Fibroblast of mammary gland (primary cell): ENCODE measurements around the gene NFIC.

Source experiments
- DNase-seq: peaks from one replicate; pipeline ENCODE4 v3.0.0-alpha.2; 2010; ENCODE audit warnings: low read depth
- H3K4me3 ChIP-seq: 2 replicates; pipeline ENCODE4 v1.5.1; 2011; ENCODE audit warnings: low read depth, mild to moderate bottlenecking, low read length, moderate library complexity; ENCODE audit not compliant: control insufficient read depth
- CTCF ChIP-seq: conservative IDR thresholded peaks from 2 replicates; pipeline ENCODE4 v1.5.1; 2011; ENCODE audit warnings: low read depth, low read length, inconsistent platforms; ENCODE audit not compliant: control insufficient read depth, insufficient read depth

Gene NFIC

DNA sequence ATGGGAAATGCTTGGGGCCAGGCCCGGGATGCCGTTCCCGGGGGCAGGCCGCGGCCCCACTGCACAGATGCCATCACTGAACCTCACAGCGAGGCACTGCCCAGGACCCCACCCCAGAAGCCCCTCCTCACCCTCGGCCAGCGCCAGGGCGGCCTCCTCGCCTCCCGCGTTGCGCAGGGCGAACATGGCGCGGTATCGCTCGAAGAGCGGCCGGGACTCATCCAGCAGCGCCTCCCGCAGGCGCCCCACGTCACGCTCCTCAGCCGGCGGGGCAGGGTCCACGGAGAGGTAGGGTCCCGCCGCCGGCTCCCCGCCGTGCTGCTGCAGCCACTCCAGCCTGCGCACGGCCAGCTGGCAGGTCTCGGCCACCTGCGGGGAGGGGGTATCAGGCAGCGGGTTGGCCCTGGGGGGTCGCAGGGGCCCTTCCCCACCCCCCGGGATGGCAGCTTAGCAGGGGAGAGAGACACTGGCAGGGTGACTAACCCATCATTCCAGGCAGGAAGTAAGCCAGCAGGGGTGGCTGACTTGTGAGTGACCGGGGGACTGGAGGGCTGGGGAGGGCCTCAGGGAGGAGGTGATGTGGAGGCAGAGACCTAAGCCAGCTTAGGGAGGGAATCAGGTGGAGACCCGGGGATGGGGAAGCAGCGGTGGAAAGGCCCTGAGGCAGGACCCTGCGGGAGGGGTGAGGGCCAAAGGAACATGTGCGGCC lies 125.9 kb downstream of the NFIC start:
- no peak for DNase-seq
- no peak overlapping the region for H3K4me3 ChIP-seq
- TF ChIP-seq CTCF: no peak

DNA sequence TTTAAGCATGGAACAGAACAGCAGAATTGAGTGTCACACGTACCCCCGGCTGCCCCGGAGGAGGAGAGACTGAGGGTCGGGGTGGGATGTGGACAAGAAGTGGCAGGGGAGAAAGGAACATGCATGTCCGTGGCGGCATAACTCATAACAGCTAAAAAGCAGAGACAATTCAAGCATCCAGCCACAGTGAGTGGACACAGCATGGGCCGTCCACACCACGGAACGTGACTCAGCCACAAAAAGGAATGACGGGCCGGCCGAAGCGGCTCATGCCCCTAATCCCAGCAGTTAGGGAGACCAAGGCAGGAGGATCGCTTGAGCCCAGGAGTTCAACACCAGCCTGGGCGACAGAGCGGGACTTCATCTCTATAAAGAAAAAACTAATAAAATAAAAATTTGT lies 126.5 kb downstream of the NFIC start:
- no peak for DNase-seq
- no peak for TF ChIP-seq CTCF
- no peak overlapping the region for H3K4me3 ChIP-seq

DNA sequence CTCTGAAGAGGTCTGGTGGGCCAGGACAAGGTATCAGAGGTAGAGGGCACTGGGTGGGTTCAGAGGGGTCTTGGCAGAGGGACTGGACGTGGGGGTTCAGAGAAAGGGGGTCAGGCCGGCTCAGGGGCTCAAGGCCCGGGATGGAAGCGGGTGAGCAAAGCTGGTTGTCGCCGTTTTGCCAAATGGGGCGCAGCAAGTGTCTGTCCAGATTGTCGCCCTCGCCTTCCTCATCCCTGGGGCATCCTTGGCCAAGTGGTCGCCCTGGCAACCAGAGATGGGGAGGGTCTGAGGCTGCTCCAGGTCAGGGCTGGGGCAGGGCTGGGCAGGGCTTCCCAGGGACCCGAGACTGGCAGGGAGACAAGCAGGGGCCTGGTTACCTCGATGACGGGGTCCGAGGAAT lies 127.3 kb downstream of the NFIC start:
- no peak for DNase-seq
- TF ChIP-seq CTCF: no peak
- H3K4me3 ChIP-seq: no peak overlapping the region

DNA sequence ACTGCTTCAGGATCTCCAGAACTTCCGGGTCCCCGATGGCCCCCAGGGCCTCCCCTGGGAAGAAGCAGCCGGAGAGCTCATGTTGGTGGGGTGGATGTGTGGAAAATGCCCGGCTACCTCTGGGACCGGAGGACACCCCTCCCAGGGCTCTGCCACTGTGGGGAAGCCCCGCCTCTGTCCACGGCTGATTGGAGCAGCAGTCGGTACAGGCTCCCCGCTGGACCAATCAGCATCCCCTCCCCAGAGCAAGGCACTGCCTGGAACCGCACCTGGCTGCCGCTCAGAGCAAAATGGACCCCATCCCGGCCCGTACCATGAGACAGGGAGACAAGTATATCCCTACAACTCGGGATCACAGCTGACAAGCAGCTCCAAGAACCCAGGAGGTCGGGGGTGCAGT lies 127.7 kb downstream of the NFIC start:
- H3K4me3 ChIP-seq: no peak overlapping the region
- DNase-seq: no peak
- TF ChIP-seq CTCF: no peak

DNA sequence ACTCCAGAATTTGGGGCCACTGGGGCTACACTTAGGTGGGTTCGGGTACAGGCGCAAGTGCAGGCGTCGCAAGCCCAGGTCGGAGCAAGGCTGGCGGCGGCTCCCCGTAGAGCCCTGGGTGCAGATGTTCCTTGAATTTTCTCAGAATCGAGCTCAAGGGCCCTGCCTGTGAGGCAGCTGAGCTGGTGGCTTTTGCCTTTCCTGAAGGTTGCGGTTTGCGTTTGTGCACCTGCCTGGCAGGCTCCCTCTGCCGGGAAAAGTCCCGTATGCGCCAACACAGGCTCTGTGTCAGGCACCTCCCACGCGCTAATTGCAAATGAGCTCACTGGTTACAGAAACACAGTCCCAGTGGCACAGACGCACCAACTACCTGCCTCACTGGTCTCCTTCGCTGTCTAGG lies 128.2 kb downstream of the NFIC start:
- DNase-seq: no peak
- no peak overlapping the region for H3K4me3 ChIP-seq
- TF ChIP-seq CTCF: no peak

DNA sequence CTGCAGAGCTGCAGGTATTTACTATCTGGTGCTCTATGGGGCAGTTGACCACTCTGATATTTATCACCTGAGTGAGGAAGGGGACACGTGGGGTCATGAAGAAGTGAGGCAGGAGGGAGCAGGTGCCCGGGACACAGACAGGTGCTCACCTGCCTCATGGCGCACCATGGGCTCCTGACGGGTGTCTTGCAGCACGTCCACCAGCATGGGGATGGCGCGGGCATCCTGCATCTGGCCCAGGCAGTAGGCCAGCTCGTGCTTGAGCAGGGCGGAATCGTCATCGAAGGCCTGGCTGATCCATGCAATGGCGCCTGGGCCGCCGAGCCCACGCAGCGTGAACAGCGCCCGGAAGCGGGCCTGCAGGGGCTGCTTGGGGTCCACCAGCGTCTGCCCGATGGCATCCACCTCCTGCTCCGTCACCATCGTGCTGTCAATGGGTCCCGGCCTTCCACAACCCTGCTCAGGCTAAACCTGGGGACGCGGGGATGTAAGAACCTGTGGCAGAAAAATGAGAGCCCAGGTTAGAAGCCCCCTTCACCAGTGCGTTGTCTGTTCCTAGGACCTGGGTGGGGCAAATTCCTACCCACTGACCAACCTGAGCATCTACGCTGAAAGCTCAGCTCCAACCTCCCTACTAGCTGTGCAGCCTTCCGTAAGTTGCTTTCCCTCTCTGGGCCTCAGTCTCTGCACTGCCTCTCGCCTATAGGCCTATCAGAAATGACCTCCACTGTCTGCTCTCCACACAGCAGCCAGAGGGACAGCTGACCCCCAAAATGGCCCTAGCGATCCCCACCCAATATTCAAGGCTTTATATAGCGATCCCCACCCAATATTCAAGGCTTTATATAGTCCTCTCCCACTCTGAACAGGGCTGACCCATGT lies 130.2 kb downstream of the NFIC start:
- no peak overlapping the region for H3K4me3 ChIP-seq
- no peak for TF ChIP-seq CTCF
- no peak for DNase-seq
